GM19468 (cell line): ENCODE measurements around the gene ANO3.

ENCODE experiments used
- ATAC-seq: cut with Tn5 transposase; IDR thresholded peaks from one replicate; pipeline ENCODE4 v1.9.1; 2021; ENCODE audit warnings: mild to moderate bottlenecking, moderate library complexity, moderate number of reproducible peaks; ENCODE audit not compliant: unreplicated experiment; ENCODE audit errors: extremely low read depth

Gene ANO3

GRCh38 chr11:26478710-26479109, 146.8 kb downstream of the ANO3 start:
- no peak for ATAC-seq

DNA sequence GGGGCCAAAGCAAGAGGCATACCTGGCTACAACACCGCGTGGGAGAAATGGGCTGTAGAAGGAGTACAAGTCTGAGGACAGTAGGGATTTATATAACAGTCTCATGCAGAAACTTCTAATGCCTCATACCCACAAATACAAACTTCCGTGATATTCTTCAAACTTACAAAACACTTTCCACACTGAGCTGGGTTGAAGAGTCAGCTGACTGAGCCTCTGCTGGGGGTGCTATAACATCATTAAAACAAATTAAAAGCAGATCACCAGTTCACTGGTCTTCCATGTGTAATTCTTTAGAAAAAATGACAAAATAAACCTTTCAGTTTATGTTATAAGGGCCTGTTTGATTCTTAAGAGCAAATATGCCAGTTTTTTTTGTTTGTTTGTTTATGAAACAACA, 148.1 kb downstream of the ANO3 start:
- ATAC-seq, result no peak

- no peak for ATAC-seq
Measured at GRCh38 chr11:26483108-26483507, 151.2 kb downstream of the ANO3 start.

GRCh38 chr11:26490546-26490945, 158.6 kb downstream of the ANO3 start:
- no peak for ATAC-seq

DNA sequence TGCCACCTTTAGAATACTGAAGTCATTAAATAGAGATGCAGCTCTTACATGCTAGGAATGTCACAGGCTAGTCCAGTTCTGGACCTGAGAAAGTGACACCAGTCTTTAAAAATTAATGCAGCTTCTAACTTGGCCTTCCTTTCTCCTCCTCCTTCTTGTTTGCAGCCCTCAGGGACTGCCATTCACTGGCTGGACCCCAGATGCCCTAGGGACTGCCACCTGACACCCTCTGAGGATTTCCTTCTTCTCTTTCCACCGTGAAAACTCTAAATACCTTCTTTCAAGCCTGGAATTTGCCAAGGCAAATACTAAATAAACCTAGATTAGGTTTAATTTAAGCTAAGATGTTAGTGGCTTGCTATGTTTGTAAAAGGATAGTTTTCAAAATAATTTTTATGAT, 161.7 kb downstream of the ANO3 start:
- ATAC-seq, result no peak

- no peak for ATAC-seq
Measured at GRCh38 chr11:26507229-26507628, 175.3 kb downstream of the ANO3 start.

DNA sequence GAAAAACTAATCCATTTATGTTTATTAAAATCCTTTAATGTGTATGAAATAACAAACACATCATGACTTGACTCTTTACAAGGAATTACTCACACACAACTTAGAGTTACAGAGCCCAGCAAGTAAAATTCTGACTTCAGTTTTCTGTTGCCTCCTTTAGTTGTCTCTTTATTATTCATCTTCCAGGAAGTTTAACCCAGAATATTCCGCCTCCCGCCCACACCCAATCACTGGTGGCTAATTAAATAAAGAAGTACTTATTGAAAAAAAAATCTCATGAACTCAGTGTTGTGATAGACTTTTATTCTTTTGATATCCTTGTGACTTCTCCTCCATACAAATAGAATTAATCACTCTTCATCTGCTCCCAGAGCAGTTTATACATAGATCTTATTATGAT, 178.2 kb downstream of the ANO3 start:
- no peak for ATAC-seq

DNA sequence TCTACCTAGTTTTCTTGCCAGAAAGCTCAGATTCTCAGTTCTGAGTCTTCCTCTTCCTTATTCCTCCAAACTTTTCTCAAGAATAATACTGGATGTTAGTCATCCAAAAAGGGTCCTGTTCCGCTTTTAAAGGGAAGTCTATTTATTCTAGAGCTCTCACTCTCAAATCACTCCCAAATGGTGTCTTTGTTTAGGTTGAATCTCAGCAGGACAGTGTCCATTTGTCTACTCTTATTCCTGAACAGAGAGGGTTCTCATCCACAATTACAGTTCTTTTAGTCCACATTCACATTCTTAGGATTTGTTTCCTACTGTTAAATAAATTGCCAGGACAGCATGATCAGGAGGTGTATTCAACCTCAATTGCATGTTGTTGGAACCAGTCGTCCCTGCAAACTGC, 178.8 kb downstream of the ANO3 start:
- ATAC-seq, result no peak

- ATAC-seq, result no peak
Measured at GRCh38 chr11:26512196-26512595, 180.3 kb downstream of the ANO3 start.

DNA sequence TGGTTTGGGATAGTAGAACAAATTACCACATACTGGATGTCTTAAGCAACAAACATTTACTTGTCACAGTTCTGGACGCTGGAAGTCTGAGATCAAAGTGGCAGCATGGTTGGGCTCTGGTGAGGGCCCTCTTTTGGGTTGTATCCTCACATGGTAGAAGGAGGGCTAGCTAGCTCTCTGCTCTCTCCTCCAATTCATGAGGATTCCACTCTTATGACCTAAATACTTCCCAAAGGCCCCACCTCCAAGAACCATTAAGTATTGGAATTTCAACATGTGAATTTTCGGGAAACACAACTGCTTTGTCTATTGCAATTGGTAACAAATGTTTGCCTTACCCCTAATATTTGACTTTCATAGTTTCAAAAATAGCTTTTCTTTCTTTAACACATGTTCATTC, 187.5 kb downstream of the ANO3 start:
- no peak for ATAC-seq

- ATAC-seq, result no peak
Measured at GRCh38 chr11:26522912-26523610, 191.1 kb downstream of the ANO3 start.

GRCh38 chr11:26527685-26528084, 195.8 kb downstream of the ANO3 start:
- ATAC-seq, result no peak

GRCh38 chr11:26537341-26537740, 205.4 kb downstream of the ANO3 start:
- ATAC-seq, result no peak

DNA sequence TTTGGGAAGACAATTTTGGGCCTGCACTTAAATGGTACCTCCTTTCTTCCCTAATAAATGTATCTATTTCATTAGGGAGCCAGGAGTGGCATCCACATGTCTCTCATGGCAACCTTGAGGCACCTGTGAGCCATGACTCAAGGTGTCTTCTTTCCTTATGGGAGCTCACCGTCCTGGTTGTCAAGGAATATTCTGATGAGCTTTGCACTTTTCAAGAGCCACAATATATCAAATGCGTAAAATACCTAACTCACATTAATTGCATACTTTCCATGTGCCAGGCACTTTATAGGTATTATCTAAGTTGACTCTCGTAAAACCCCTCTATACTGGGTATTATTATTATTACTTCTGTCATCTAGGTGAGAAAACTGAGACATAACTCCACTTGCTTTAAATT, 207.6 kb downstream of the ANO3 start:
- ATAC-seq, result no peak

GRCh38 chr11:26541870-26542269, 209.9 kb downstream of the ANO3 start:
- no peak for ATAC-seq

DNA sequence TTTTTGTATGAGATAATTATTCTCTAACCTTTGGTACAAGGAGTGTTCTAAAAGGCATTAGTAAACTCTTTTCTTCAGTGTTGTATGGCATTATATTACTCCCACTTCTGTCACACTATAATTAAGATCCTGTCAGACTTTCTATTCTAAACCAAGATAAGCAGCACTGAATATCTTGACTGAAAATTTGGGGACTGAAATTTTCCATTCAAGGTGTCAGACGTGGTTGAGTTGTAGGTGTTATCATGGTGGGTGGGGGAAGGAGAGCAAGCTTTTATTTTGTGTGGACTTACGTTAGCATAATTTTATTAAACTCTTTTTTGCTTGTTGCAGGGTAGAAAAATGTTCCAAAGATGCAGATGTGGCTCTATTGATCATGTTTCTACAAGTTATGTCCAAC, 217.2 kb downstream of the ANO3 start:
- no peak for ATAC-seq

GRCh38 chr11:26550022-26550421, 218.1 kb downstream of the ANO3 start:
- ATAC-seq, result no peak

- ATAC-seq, result no peak
Measured at GRCh38 chr11:26551186-26551801, 219.4 kb downstream of the ANO3 start.

DNA sequence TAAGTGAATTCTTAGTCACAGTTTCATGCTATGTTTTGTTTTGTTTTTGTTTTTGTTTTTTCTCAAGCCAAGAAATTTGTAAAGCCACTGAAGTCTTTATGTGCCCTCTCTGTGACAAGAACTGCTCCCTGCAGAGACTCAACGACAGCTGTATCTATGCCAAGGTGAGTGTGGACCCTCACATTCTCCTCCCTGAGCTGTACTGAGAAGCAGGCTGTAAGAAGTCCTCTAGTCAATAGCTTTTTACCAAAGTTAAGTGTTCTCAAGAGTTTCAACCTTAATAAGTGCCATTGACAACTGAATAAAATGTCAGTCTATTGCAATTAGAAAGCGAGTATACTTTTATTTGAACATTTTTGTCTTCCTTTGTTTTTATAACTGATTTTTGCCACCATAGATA, 221.3 kb downstream of the ANO3 start:
- no peak for ATAC-seq

GRCh38 chr11:26554455-26554854, 222.5 kb downstream of the ANO3 start:
- no peak for ATAC-seq

DNA sequence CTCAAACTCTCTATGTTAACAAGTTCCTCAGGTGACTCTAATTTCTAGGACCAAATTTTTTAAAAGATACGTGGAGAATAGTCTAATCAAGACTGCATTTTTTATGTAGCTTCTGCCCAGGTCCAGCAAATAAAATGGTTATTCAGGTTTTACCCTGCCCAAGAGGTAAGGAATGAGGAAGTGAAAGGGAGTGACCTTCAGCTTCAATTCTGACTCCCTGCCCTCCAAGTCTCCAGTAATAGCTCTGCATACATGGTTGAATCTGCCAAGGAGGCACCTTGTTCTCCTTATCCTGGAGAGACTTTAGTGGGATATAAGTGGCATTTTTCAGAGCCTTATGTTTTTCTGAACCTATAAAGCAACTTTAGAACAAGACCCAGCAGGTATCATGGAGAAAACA, 224.7 kb downstream of the ANO3 start:
- ATAC-seq, result no peak

DNA sequence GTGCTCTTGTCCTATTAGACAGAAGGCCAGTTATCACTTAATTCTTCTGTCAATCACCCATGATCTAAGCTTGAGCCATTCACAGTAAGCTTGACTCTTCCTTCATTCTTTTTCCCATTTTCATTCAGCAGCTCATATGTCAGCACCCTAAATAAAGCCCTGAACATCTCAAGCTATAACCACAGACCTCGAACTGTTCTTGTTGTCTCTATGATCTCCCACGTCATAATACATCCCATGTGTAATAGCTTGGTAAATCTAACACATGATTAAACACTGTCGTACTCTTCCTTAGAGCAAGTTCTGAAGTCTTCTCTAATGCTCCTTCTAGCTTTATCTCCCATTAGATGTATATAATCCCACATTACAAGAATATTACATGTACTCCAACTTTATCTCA, 225.7 kb downstream of the ANO3 start:
- no peak for ATAC-seq
